Measurements from ENCODE around the gene MAML2. TPM values are rescaled to one million over a fixed set of nuclear protein-coding genes. Genes with fewer than 3 reads are reported as not detected.

MAML2 gene
- total RNA-seq, 1 experiment from 2014 or later, result 2.7 TPM

- H3K14ac ChIP-seq (ENCODE audit: insufficient read depth, low read length), result no peak overlapping the region
- H3K4me2 ChIP-seq (ENCODE audit: insufficient read depth, insufficient read length, low read length), result no peak overlapping the region
- H2BK5ac ChIP-seq (ENCODE audit: insufficient read length, low read length), result no peak overlapping the region
- Mint-ChIP-seq H3K36me3 (ENCODE audit: insufficient read depth in 1 of 3, low read depth in 3 of 3) (no peaks in the 10 kb centered on the region), H3K9me3 (no peaks in the 10 kb centered on the region), H3K4me3 (no peak overlapping the region; a peak in 1 of 5 replicates), H3K4me1 (peaks cover 15 to 30% of the 10 kb centered on the region in 2 experiments), H3K27ac (no peak overlapping the region), H3K27me3 (ENCODE audit: low read depth) (no peaks in the 10 kb centered on the region)
- peaks cover 3% of the 10 kb centered on the region; the same call in 1 of the 2 replicates for H3K4me1 ChIP-seq (ENCODE audit: insufficient read depth, low read length)
- no peak overlapping the region for H2BK12ac ChIP-seq (ENCODE audit: insufficient read length, low read depth, low read length)
- H2BK20ac ChIP-seq (ENCODE audit: low read depth, low read length, poor library complexity, severe bottlenecking), result no peak overlapping the region
- H3K23ac ChIP-seq (ENCODE audit: insufficient read length, low read depth, low read length), result no peak overlapping the region
- no peak overlapping the region for H2BK15ac ChIP-seq (ENCODE audit: low read depth, low read length)
- H3K79me1 ChIP-seq (ENCODE audit: insufficient read depth, low read depth, low read length, poor library complexity, severe bottlenecking), result no peaks in the 10 kb centered on the region
- H3K4ac ChIP-seq (ENCODE audit: low read depth, low read length), result no peak overlapping the region
- H3K27me3 ChIP-seq (ENCODE audit: insufficient read depth, low read length), result no peaks in the 10 kb centered on the region
- no peak overlapping the region for H4K8ac ChIP-seq (replicated peaks; ENCODE audit: insufficient read length, low read depth, low read length)
- H3K9ac ChIP-seq (ENCODE audit: extremely low read depth, insufficient read length, low read length), result no peak overlapping the region
- no peak overlapping the region for H3K56ac ChIP-seq (ENCODE audit: insufficient read length, low read depth, low read length)
- H2BK120ac ChIP-seq (ENCODE audit: low read depth, low read length, poor library complexity, severe bottlenecking), result no peak overlapping the region
- DNase-seq, result no peak
- no peak overlapping the region for H2AFZ ChIP-seq (ENCODE audit: low read length)
- no peak overlapping the region for H4K91ac ChIP-seq (ENCODE audit: insufficient read length, low read depth, low read length)
- H3K79me2 ChIP-seq (ENCODE audit: insufficient read depth, low read length), result no peaks in the 10 kb centered on the region
- no peak overlapping the region for H4K5ac ChIP-seq (ENCODE audit: insufficient read length, low read depth, low read length)
- no peak overlapping the region for H2AK5ac ChIP-seq (ENCODE audit: insufficient read length, low read length)
- no peaks in the 10 kb centered on the region for H4K20me1 ChIP-seq (ENCODE audit: control insufficient read depth, insufficient read depth, insufficient read length)
- WGBS (ENCODE audit: extremely low coverage, insufficient read length, low lambda C conversion rate), result no CpG with 5 or more reads among the region's 5 CpGs
- H3T11ph ChIP-seq (ENCODE audit: low read length), result no peak overlapping the region
- H3K18ac ChIP-seq (ENCODE audit: insufficient read length, low read depth, low read length), result no peak overlapping the region
- no peak for TF ChIP-seq CTCF (conservative IDR thresholded peaks at IDR 0.05)
- no peak overlapping the region for H3K27ac ChIP-seq (ENCODE audit: insufficient read length, low read depth, low read length)
- H3K23me2 ChIP-seq (ENCODE audit: insufficient read length, low read depth, low read length, poor library complexity, severe bottlenecking), result no peaks in the 10 kb centered on the region
- no peaks in the 10 kb centered on the region for H3K9me3 ChIP-seq (ENCODE audit: control insufficient read depth, low read depth, low read length)
Observed at GRCh38 chr11:96207459-96208449, 135.2 kb downstream of the MAML2 start.
